Nephron (organoid): ENCODE measurements around the gene TM4SF20.
A peak's percentile ranks its signal among the peaks of the same experiment; 100 is the strongest.

ENCODE experiments used
- H3K27ac Mint-ChIP-seq, 3 experiments: 2 replicates each; pipeline ENCODE4 v1.8.0; 2020; ENCODE audit warnings: mixed read lengths in 3 of 3, mild to moderate bottlenecking in 2 of 3, moderate library complexity in 1 of 3
- H3K27me3 Mint-ChIP-seq: 2 replicates; pipeline ENCODE4 v1.8.0; 2021; ENCODE audit warnings: low read depth, mild to moderate bottlenecking, moderate library complexity, mixed read lengths
- H3K36me3 Mint-ChIP-seq: 2 replicates; pipeline ENCODE4 v1.8.0; 2020; ENCODE audit warnings: low read depth, mixed read lengths
- H3K4me1 Mint-ChIP-seq: 2 replicates; pipeline ENCODE4 v1.8.0; 2020; ENCODE audit warnings: mixed read lengths
- H3K4me3 Mint-ChIP-seq, 3 experiments: 2 replicates each; pipeline ENCODE4 v1.8.0; 2020; ENCODE audit warnings: mild to moderate bottlenecking in 3 of 3, mixed read lengths in 3 of 3, moderate library complexity in 2 of 3
- H3K9me3 Mint-ChIP-seq: 2 replicates; pipeline ENCODE4 v1.8.0; 2020; ENCODE audit warnings: mixed read lengths
- CTCF ChIP-seq, 3 experiments: fragments of 200-600 bp; sonication (generic); IDR thresholded peaks; one replicate each; pipeline ENCODE4 v1.5.0; 2021; ENCODE audit warnings: antibody characterized with exemption in 3 of 3; ENCODE audit not compliant: unreplicated experiment in 3 of 3

TM4SF20 gene

GRCh38 chr2:227374158-227374557 is 4.9 kb downstream of the TM4SF20 start:
- H3K9me3 Mint-ChIP-seq: no peaks in the 10 kb centered on the region
- no peaks in the 10 kb centered on the region for H3K27me3 Mint-ChIP-seq
- no peak for TF ChIP-seq CTCF (IDR thresholded peaks at IDR 0.05; ENCODE audit: unreplicated experiment in 3 of 3)
- no peaks in the 10 kb centered on the region for H3K36me3 Mint-ChIP-seq
- H3K27ac Mint-ChIP-seq: no peak overlapping the region
- H3K4me3 Mint-ChIP-seq: no peak overlapping the region
- peaks cover 15% of the 10 kb centered on the region for H3K4me1 Mint-ChIP-seq

- TF ChIP-seq CTCF (IDR thresholded peaks at IDR 0.05; ENCODE audit: unreplicated experiment in 3 of 3): no peak
- Mint-ChIP-seq H3K4me1 (peaks cover 19% of the 10 kb centered on the region), H3K36me3 (no peaks in the 10 kb centered on the region), H3K27me3 (no peaks in the 10 kb centered on the region), H3K27ac (no peak overlapping the region), H3K4me3 (no peak overlapping the region), H3K9me3 (no peaks in the 10 kb centered on the region)
Observed at GRCh38 chr2:227373389-227373788, 5.7 kb downstream of the TM4SF20 start.

GRCh38 chr2:227370791-227371312 is 8.3 kb downstream of the TM4SF20 start:
- Mint-ChIP-seq H3K4me3 (no peak overlapping the region), H3K4me1 (peaks cover 30% of the 10 kb centered on the region), H3K27me3 (no peaks in the 10 kb centered on the region), H3K36me3 (no peaks in the 10 kb centered on the region), H3K9me3 (no peaks in the 10 kb centered on the region), H3K27ac (peak overlapping the region in 2 of 3 experiments; percentile 49 to 77)
- no peak for TF ChIP-seq CTCF (IDR thresholded peaks at IDR 0.05; ENCODE audit: unreplicated experiment in 3 of 3)

GRCh38 chr2:227370092-227370491 is 9.0 kb downstream of the TM4SF20 start:
- peaks cover 32% of the 10 kb centered on the region for H3K4me1 Mint-ChIP-seq
- no peaks in the 10 kb centered on the region for H3K27me3 Mint-ChIP-seq
- no peak for TF ChIP-seq CTCF (IDR thresholded peaks at IDR 0.05; ENCODE audit: unreplicated experiment in 3 of 3)
- H3K27ac Mint-ChIP-seq: no peak overlapping the region
- no peaks in the 10 kb centered on the region for H3K36me3 Mint-ChIP-seq
- H3K9me3 Mint-ChIP-seq: no peaks in the 10 kb centered on the region
- no peak overlapping the region for H3K4me3 Mint-ChIP-seq

- H3K27ac Mint-ChIP-seq: no peak overlapping the region
- TF ChIP-seq CTCF (IDR thresholded peaks at IDR 0.05; ENCODE audit: unreplicated experiment in 3 of 3): no peak
- H3K36me3 Mint-ChIP-seq: no peaks in the 10 kb centered on the region
- H3K9me3 Mint-ChIP-seq: no peaks in the 10 kb centered on the region
- peaks cover 32% of the 10 kb centered on the region for H3K4me1 Mint-ChIP-seq
- no peaks in the 10 kb centered on the region for H3K27me3 Mint-ChIP-seq
- no peak overlapping the region for H3K4me3 Mint-ChIP-seq
Observed at GRCh38 chr2:227368574-227368973, 10.5 kb downstream of the TM4SF20 start.

- H3K36me3 Mint-ChIP-seq: no peaks in the 10 kb centered on the region
- no peak overlapping the region for H3K4me3 Mint-ChIP-seq
- no peaks in the 10 kb centered on the region for H3K27me3 Mint-ChIP-seq
- no peak for TF ChIP-seq CTCF (IDR thresholded peaks at IDR 0.05; ENCODE audit: unreplicated experiment in 3 of 3)
- peak overlapping the region in 1 of 3 experiments; percentile 26 for H3K27ac Mint-ChIP-seq
- peaks cover 32% of the 10 kb centered on the region for H3K4me1 Mint-ChIP-seq
- H3K9me3 Mint-ChIP-seq: no peaks in the 10 kb centered on the region
Observed at GRCh38 chr2:227367427-227367795, 11.7 kb downstream of the TM4SF20 start.
